HUDEP-2 (cell line): ENCODE data around the gene DNM2.

ENCODE experiments used
- DNase-seq, 76 experiments: peaks; one replicate each; lab custom pipeline; 2025; ENCODE audit not compliant: unreplicated experiment in 76 of 76; lab: John Stamatoyannopoulos, UW

DNM2 gene

DNA sequence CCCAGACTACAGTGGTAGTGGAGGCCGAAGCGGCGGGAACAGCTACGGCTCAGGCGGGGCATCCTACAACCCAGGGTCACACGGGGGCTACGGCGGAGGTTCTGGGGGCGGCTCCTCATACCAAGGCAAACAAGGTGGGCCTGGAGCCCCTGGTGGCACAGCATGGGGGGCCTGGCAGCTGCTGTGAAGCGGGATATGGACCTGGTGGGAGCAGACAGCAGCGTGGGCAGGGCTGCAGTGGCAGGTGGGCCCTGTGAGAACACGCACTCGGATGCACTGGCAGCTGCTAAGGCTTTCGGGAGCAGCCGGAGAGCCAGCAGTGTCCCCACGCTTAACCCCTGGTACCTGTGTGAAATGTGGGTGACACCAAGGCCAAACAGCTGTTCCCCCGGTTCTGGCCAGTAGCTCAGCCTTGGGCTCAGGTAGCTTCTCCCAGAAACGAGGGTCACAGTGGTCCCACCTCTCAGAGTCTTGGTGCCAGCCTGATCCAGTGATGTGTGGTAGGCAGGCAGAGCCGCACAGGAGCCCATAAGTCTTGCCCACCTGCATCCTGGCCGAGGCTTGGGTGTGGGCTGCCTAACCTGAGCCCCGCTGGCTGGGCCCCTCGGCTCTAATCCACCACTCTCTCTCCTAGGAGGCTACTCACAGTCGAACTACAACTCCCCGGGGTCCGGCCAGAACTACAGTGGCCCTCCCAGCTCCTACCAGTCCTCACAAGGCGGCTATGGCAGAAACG lies 29.2 kb upstream of the DNM2 start:
- DNase-seq: no peak

DNA sequence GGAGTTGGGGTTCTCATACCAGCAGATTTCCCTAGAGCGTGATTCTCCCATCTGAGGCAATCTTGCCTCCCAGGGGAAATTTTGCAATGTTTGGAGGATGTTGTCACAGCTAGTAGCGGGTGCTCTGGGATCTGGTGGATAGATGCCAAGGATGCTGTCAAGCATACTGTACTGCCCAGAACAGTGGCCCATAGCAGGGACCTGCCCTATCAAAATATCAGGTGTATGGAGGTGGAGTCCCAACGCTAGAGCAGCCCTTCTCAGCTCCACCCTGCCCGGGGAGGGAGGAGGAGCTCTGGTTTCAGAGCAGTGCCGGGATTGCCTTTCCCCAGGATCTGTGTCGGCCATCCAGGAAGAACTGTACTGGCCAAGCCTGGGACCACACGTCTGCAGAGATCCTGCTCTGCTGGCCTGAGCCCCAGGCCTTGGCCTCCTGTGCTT lies 27.5 kb upstream of the DNM2 start:
- no peak for DNase-seq

DNA sequence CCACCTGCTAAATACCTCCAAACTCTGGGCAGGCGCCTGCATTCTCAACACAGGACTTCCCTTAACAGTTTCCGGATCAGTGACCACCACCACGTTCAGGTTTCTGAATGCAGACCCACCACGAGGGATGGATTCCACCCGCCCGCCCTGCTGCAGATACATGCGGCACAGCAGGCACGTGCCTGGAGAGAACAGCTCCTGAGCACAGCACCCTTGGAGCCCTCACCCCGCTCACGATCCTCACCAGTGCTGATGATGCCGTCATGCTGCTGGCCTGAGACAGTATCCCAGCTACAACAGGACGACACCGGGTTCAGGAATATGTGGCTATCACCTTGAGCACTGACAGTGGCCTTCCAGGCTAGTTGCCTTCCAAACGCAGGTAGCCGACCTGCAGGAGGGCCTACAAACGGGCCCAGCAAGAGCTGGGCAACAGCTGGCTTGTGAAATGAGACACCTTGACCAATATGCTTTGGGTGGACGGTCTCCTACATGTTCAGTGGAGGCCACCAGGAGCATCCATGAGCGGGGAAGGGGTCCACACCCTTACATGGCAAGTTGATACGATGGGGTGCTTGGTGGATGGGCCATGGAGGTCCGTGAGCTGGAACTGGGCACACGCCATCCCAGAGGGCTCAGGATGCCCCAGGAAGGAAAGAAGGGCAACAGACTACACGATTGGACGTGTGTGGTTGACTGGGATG lies 26.5 kb upstream of the DNM2 start:
- no peak for DNase-seq

DNA sequence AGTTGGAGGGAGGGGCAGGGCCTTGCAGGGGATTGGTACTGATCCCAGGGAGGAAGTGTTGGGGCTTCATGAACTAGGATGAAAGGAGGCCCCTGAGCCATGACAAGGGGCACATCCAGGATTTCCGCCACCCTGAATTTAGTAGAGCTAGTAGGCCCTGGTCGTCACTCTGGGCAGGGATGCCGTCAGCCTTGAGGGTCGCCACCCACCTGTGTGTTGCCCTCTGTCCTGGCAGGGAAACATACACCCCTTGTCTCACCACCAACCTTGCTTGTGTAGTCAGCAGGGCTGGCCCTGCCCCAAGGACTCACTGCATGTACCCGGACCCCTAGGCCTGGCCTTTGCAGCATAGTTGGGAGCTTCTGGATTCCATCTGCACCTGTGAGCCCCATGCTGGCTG lies 26.0 kb upstream of the DNM2 start:
- no peak for DNase-seq

DNA sequence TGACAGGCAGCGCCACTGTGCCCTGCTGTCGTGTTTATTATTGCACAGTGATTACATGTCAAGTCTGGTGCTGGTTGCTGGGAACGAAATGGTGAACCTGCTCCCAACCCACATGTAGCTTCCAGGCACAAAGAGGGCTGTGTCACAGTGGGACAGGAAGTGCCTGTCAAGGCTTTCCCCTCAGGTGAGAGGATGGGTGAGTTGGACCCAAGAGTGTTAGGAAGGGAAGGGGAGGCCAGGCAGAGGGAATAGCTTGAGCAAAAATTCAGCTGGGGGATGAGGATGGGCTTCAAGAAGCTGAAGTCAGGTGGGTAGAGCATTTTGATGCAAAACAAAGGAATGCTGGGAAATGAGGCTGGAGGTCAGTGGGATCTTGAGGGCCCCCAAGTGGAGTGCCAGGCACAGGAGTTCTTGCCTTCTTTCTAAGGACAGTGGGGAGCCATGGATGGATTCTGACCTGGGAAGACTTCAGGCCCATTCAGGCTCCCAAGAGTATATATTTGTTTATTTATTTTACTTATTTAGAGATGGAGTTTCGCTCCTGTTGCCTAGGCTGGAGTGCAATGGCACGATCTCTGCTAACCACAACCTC lies 25.1 kb upstream of the DNM2 start:
- no peak for DNase-seq

DNA sequence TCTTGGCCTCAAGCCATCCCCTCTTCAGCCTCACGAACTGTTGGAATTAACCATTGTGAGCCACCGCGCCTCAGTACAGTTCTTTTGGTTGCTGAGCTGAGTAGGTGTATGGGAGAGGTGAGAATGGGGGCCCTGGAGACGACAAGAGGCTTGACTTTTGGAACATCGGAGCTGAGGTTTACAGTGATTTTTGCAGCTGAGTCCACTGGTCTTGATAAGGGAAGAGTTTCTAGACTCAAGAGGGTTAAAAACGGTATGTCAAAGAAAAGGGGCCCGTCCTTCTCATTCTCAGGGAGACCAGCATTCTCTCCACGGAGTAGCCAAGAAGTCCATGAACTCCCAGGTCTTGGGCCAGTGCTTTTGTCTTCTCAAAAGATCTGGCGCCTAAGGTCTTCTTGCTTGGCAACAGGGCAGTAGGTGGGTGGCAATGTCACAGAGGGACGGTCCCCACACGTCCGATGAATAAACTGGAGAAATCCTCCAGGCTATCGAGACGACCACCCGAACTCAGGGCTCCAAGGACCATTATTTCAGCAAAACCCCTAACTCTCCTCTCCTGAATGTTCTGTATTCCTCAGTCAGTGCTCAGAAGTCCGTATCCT lies 23.1 kb upstream of the DNM2 start:
- DNase-seq: no peak

DNA sequence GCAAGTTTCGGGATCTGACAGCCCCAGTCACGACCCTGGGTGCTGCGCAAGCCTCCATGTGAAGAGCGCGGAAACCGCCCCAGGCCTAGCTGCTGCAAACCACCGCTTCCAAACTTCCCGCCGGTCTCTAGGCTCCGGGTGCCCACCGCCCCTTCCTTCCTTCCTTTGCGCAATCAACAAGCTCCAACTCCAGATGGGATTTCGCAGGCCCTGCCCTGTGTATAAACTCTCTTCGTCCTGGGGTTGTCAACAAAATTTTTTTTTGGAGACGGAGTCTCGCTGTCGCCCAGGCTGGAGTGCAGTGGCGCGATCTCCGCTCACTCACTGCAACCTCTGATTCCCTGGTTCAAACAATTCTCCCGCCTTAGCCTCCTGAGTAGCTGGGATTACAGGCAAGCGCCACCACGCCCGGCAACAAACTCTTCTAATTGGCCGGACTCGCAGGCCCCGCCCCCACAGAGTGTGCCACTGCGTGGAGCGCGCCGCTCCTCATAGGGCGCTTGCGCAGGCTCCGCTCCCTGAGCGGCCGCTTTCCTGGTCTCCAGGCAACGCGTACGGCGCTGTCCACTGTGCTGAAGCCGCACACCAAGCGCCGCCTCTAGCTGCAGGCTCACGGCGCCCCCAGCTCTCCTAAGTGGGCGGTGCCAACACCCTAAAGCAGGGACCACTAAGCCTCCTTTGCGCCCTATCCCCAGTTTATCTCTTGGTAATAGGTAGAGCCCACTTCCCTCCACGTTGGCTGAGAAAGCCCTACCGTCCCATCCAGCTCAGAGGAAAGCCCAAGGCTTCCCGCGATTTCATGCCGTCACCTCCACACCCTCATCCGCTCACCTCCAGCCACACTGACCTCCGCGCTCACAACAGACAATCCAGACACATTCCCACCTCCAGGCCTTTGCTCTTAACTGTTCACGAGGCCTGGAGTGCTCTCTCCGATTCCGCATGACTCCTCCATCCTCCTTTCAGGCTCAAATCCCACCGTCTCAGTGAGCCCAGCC lies 22.2 kb upstream of the DNM2 start:
- DNase-seq: peak in 74 of 76 experiments; percentile 37 to 98 (median 94)

DNA sequence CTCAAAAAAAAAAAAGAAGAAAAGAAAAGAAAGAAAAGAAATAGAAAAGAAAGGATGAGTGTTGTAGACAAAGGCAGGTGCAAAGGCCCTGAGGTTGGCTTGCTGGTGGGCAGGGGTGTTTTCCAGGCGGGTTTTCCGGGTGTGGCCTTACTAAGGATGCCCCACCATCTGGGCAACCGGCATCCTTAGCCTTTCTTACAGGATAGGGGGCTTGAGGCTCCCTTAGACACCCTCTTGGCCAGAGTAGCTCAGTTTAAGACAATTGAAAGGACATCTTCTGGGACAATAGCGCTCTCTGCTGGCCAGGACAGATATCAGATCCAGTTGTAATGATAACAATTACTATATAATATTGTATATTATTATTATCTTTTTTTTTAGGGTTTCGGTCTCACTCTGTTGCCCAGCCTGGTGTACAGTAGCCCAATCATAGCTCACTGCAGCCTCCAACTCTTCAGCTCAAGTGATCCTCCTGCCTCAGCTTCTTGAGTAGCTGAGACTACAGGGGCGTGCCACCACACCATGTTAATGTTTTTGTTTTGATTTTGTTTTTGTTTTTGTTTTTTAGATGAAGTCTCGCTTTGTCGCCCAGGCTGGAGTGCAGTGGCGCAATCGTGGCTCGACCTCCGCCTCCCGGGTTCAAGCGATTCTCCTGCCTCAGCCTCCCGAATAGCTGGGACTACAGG lies 18.1 kb upstream of the DNM2 start:
- DNase-seq: peak in 64 of 76 experiments; percentile 9 to 82 (median 61)

DNA sequence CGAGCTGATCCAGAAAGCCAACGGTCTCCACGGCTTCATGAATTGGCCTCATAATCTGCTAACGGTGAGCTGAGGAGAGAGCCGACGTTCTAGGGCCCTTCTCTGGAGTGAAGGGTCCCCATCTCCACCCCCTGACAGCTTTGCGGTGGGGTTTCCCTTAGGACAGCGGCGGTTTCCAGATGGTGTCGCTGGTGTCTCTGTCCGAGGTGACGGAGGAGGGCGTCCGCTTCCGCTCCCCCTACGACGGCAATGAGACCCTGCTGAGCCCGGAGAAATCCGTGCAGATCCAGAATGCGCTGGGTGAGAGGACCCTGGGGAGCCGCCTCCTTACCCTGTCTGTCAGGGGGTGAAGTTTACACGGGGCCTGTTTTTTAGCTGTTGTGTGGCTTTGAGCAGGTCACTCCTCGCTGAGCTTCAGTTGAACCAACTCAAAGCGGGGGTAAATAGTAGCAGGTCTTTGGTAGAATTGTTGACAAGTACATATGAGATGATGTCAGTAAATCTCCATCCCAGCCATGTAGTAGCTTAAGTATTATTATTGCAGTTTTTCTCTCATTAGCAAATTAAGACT lies 15.8 kb upstream of the DNM2 start:
- peak in 39 of 76 experiments; percentile 16 to 67 (median 43) for DNase-seq

DNA sequence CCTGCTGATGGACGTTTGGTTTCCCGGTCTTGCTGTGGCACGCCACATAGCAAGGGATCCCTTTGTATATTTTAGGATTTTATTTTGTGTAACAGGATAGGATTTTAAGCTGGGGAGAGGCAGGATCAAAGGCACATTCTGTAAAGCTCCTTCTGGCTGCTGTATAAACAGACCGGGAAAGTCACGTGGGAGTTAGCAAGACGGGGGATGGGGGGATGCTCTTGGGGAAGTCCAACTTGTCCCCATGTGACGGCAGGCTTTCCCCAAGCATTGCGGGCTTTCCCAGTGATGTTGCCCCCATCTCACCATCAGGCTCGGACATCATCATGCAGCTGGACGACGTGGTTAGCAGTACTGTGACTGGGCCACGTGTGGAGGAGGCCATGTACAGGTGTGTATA lies 10.9 kb upstream of the DNM2 start:
- no peak for DNase-seq

DNA sequence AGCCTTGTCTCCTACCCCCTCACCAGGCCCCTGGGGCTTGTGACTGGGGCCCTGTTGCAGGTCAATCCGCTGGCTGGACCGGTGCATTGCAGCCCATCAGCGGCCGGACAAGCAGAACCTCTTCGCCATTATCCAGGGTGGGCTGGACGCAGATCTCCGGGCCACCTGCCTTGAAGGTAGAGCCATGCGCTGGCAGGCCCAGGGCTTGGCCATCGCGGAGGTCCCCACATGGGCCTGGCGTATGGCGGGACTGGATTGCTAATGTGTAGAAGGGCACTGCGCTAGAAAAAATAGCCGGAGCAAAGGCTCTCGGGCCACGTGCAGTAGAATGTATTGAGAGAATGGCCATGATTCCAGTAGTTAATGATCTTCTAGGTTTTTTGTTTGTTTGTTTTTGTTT lies 10.4 kb upstream of the DNM2 start:
- no peak for DNase-seq

DNA sequence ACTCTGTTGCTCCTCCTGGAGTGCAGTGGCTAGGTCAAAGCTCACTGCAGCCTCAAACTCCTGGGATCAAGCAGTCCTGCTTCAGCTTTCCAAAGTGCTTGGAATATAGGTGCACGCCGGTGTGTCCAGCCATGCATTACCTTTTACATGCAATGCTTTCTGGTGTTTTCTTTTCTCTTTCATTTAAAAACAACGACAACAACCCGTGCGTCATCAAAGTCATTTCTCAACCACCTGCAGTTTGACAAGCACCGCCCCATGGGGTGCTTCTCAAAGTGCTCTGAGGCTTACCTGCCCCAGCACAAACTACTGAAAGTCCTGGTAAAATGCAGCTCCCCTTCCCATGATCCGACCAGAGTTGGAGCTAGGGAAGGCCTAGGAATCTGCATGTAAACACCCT lies 9.6 kb upstream of the DNM2 start:
- DNase-seq: no peak

DNA sequence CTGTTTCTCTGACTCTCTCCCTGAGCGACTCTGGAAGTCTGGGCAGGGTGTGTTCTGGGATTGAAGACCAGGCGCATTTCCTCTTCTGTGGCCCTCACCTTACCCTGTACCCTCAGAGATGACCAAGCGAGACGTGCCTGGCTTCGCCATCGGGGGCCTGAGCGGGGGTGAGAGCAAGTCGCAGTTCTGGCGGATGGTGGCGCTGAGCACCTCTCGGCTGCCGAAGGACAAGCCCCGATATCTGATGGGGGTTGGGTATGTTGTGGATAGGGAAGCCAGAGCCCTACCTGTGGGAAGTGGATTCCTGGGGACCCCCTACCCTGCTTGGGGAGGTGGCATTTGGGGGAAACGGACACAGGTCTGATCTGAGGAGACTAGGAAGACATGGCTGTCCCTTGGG lies 5.8 kb upstream of the DNM2 start:
- DNase-seq: no peak

DNA sequence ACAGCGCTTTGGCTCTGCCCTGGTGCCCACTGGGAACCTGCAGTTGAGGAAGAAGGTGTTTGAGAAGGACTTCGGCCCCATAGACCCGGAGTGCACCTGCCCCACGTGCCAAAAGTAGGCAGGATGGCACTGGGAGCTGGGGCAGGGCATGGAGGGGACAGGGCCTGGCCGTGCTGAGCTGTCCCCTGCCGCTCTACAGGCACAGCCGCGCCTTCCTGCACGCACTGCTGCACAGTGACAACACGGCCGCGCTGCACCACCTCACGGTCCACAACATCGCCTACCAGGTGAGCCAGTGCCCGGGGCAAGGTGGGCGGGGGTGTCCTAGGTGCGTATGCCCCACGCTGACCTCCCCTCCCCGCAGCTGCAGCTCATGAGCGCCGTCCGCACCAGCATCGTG lies 5.1 kb upstream of the DNM2 start:
- no peak for DNase-seq

DNA sequence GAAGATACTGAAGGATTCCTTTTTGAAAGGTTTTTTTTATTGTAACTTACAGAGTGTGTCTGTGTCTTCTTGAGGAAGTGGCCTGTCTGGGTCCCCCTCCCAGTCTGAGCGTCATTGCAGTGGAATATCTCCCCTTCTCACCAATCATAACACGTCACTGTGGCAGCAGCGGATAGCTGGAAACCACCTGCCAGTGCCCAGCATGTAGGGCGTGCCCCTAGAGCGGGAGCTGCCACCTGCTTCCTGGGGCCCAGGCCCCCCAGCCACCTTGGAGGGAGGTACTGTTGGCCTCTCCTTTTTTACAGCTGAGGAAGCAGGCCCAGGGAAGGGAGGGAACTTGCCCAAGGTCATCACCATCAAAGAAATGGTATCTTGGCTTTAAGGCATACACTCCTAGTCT lies 4.6 kb upstream of the DNM2 start:
- DNase-seq: no peak

DNA sequence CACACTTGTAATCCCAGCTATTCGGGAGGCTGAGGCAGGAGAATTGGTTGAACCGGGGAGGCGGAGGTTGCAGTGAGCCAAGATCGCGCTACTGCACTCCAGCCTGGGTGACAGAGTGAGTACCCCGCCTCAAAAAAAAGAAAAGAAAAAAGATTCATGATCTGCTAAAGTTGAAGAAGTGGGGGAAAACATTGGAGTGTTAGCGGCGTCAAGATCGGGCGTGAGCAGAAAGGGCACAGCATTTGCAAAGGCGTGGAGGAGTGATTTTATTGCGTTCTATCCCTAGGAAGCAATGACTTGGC lies 874 bp upstream of the DNM2 start:
- DNase-seq: no peak

DNA sequence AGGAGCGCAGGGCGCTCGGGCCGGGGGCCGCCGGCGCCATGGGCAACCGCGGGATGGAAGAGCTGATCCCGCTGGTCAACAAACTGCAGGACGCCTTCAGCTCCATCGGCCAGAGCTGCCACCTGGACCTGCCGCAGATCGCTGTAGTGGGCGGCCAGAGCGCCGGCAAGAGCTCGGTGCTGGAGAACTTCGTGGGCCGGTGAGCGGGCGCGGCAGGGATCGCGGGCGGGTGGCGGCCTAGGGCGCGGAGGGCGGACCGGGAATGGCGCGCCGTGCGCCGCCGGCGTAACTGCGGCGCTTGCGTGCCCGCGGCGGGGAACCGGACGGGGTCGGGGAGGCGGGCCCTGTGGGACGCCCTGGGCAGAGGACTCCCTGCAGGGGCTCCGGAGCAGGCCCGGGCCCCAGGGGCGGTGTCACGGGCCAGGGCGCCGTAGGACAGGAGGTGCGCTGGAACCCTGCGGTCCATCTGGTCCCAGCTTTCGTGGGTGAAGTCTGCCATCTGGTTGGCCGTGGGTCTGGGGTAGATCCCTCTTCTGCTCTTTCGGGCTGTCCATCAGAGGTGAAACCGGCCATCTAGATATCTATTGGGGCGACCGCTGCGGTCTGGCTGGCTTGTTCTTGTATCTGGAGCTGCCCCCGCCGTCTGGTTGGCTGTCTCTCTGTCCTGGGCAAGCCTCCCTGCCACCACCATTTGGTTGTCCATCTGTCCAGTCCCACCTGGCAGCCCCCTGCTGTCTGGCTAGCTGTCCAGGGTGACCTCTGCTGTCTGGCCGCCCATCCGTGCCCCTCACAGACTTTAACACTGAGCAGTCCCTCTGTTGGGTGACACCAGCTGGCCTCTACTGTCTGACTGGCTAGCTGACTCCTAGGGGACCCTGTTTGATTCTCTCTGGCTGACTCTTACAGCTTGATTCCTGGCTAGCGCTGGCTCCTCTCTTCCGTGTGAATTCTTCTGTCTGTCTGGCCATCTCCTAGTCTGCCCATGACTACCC lies 622 bp downstream of the DNM2 start:
- peak in 30 of 76 experiments; percentile 10 to 89 (median 49) for DNase-seq

DNA sequence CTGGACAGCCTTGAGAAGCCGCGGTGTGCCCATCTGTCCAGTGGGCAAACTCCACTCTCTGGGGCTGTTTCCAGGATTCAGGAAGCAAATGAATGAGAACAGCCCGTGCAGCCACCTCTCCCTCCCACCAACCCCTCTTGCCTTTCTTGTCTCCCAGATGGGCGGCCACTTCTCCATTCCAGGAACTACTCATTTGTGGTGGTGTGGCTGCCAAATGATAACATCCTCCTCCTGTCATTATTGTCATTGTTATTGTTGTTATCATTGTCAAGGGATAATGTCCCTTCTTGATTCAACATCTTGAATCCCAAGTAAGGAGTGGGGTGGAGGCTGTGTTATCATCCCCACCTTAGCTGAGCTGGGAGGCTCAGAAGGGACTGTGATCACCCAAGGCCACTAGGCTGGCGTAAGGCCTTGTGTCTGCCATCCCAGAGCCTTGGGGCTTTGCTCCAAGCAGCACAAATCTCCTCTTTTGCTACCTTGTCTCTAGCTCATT lies 1.6 kb downstream of the DNM2 start:
- DNase-seq: peak in 73 of 76 experiments; percentile 51 to 97 (median 81)
